RWPE2 (cell line): ENCODE results near the gene SAMSN1.
"Not testable (repeated sequence)": the region's sequence is repeated elsewhere in the genome, so short reads cannot be mapped to it uniquely, and the experiment has no call there.

Source experiments
- ATAC-seq: fragments of 200-7000 bp; cut with Tn5 transposase; 3 replicates; pipeline ENCODE4 v1.9.1; 2021; ENCODE audit warnings: low read depth
- DNase-seq: peaks from one replicate; pipeline ENCODE4 v3.0.0-alpha.2; 2020; ENCODE audit warnings: low spot score
- H3K27ac ChIP-seq: fragments of 450-650 bp; 2 replicates; pipeline ENCODE4 v1.5.1; 2017; ENCODE audit warnings: mild to moderate bottlenecking; ENCODE audit not compliant: poor library complexity, severe bottlenecking
- H3K27me3 ChIP-seq: fragments of 250-450 bp; sonication (Bioruptor Pico); 2 replicates; pipeline ENCODE4 v1.5.1; 2021; ENCODE audit warnings: mild to moderate bottlenecking, moderate library complexity; ENCODE audit not compliant: insufficient read depth, poor library complexity, severe bottlenecking
- H3K36me3 ChIP-seq: fragments of 250-450 bp; sonication (Bioruptor Pico); 2 replicates; pipeline ENCODE4 v1.5.1; 2020; ENCODE audit warnings: low read depth, mild to moderate bottlenecking, moderate library complexity
- H3K4me1 ChIP-seq: fragments of 250-450 bp; sonication (Bioruptor Pico); 2 replicates; pipeline ENCODE4 v1.5.1; 2021; ENCODE audit warnings: mild to moderate bottlenecking, moderate library complexity; ENCODE audit not compliant: insufficient read depth, poor library complexity, severe bottlenecking
- H3K4me3 ChIP-seq: fragments of 250-450 bp; sonication (Bioruptor Pico); 2 replicates; pipeline ENCODE4 v1.5.1; 2021; ENCODE audit warnings: mild to moderate bottlenecking, moderate library complexity; ENCODE audit not compliant: severe bottlenecking
- H3K9me3 ChIP-seq: fragments of 250-450 bp; sonication (Bioruptor Pico); 2 replicates; pipeline ENCODE4 v1.5.1; 2021; ENCODE audit warnings: mild to moderate bottlenecking, moderate library complexity; ENCODE audit not compliant: severe bottlenecking
- TF ChIP-seq, protein P1 (sequence below): fragments of 450-650 bp; IDR thresholded peaks from one replicate; pipeline ENCODE4 v1.5.1; 2017; ENCODE audit warnings: mild to moderate bottlenecking, moderate library complexity; ENCODE audit not compliant: poor library complexity, severe bottlenecking

The SAMSN1 gene

GRCh38 chr21:14522736-14523135 is 23.4 kb downstream of the SAMSN1 start:
- DNase-seq (no peak), ATAC-seq (no peak)
- TF ChIP-seq, protein P1, sequence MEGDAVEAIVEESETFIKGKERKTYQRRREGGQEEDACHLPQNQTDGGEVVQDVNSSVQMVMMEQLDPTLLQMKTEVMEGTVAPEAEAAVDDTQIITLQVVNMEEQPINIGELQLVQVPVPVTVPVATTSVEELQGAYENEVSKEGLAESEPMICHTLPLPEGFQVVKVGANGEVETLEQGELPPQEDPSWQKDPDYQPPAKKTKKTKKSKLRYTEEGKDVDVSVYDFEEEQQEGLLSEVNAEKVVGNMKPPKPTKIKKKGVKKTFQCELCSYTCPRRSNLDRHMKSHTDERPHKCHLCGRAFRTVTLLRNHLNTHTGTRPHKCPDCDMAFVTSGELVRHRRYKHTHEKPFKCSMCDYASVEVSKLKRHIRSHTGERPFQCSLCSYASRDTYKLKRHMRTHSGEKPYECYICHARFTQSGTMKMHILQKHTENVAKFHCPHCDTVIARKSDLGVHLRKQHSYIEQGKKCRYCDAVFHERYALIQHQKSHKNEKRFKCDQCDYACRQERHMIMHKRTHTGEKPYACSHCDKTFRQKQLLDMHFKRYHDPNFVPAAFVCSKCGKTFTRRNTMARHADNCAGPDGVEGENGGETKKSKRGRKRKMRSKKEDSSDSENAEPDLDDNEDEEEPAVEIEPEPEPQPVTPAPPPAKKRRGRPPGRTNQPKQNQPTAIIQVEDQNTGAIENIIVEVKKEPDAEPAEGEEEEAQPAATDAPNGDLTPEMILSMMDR: no peak
- H3K27ac ChIP-seq: no peak overlapping the region
- H3K36me3 ChIP-seq: no peaks in the 10 kb centered on the region
- H3K4me3 ChIP-seq: no peak overlapping the region
- H3K27me3 ChIP-seq: no peaks in the 10 kb centered on the region
- H3K4me1 ChIP-seq: no peaks in the 10 kb centered on the region
- H3K9me3 ChIP-seq: no peaks in the 10 kb centered on the region

GRCh38 chr21:14520535-14520934 is 25.6 kb downstream of the SAMSN1 start:
- ATAC-seq: no peak

GRCh38 chr21:14519000-14519399 is 27.1 kb downstream of the SAMSN1 start:
- Histone ChIP-seq H3K9me3 (no peaks in the 10 kb centered on the region), H3K4me3 (no peak overlapping the region), H3K27ac (no peak overlapping the region), H3K27me3 (no peaks in the 10 kb centered on the region), H3K36me3 (no peaks in the 10 kb centered on the region), H3K4me1 (no peaks in the 10 kb centered on the region)
- TF ChIP-seq, protein P1: no peak
- DNase-seq (no peak), ATAC-seq (no peak)

More at GRCh38 chr21:14520535-14520934, 25.6 kb downstream of the SAMSN1 start:
- Histone ChIP-seq H3K36me3 (no peaks in the 10 kb centered on the region), H3K27ac (no peak overlapping the region), H3K4me3 (no peak overlapping the region), H3K9me3 (no peaks in the 10 kb centered on the region), H3K4me1 (no peaks in the 10 kb centered on the region), H3K27me3 (no peaks in the 10 kb centered on the region)
- no peak for DNase-seq
- TF ChIP-seq, protein P1: no peak

- TF ChIP-seq, protein P1: no peak
- no peak for ATAC-seq
- Histone ChIP-seq H3K9me3 (no peaks in the 10 kb centered on the region), H3K27me3 (no peaks in the 10 kb centered on the region), H3K27ac (no peak overlapping the region), H3K36me3 (no peaks in the 10 kb centered on the region), H3K4me1 (no peaks in the 10 kb centered on the region), H3K4me3 (no peak overlapping the region)
- DNase-seq: no peak
These were observed 32.3 kb downstream of the SAMSN1 start for GRCh38 chr21:14513804-14514203.

DNA sequence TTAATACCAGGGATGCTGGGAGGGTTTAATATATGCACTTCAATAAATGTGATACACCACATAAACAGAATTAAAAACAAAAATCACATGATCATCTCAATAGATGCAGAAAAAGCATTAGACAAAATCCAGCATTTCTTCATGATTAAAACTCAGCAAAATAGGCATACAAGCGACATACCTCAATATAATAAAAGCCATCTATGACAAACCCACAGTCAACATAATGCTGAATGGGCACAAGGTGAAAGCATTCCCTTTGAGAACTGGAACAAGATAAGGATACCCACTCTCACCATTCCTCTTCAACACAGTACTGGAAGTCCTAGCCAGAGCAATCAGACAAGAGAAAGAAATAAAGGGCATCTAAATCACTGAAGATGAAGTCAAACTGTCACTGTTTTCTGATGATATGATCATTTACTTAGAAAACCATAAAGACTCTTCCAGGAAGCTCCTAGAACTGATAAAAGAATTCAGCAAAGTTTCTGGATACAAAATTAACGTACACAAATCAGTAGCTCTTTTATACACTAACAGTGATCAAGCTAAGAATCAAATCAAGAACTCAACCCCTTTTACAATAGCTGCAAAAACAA is 39.2 kb downstream of the SAMSN1 start:
- H3K27ac ChIP-seq, ATAC-seq, H3K4me3 ChIP-seq, H3K36me3 ChIP-seq, H3K9me3 ChIP-seq, DNase-seq, H3K27me3 ChIP-seq, H3K4me1 ChIP-seq: not testable (repeated sequence)
